ENCODE data around the gene GABRP. TPM values are rescaled to one million over a fixed set of nuclear protein-coding genes. Genes with fewer than 3 reads are reported as not detected.

The GABRP gene
- total RNA-seq, 4 donors from 2014 or later: 0.76 to 1.2 TPM; not detected in 2

GRCh38 chr5:170785416-170785815 lies 1.9 kb downstream of the GABRP start:
- no peak overlapping the region for H3K4me3 ChIP-seq
- H3K4me1 ChIP-seq: no peaks in the 10 kb centered on the region
- H3K27me3 ChIP-seq: no peaks in the 10 kb centered on the region
- no peak overlapping the region for H3K27ac ChIP-seq
- no peak for DNase-seq
- H3K9me3 ChIP-seq: no peaks in the 10 kb centered on the region
- no peaks in the 10 kb centered on the region for H3K36me3 ChIP-seq
- TF ChIP-seq POLR2A (IDR thresholded peaks at IDR 0.05) (no peak), CTCF (IDR thresholded peaks at IDR 0.05) (no peak)

GRCh38 chr5:170787216-170787615 lies 3.7 kb downstream of the GABRP start:
- H3K9me3 ChIP-seq: no peaks in the 10 kb centered on the region
- no peak overlapping the region for H3K4me3 ChIP-seq
- no peaks in the 10 kb centered on the region for H3K4me1 ChIP-seq
- H3K27ac ChIP-seq: no peak overlapping the region
- no peaks in the 10 kb centered on the region for H3K27me3 ChIP-seq
- DNase-seq: no peak
- H3K36me3 ChIP-seq: no peaks in the 10 kb centered on the region
- TF ChIP-seq POLR2A (IDR thresholded peaks at IDR 0.05) (no peak), CTCF (IDR thresholded peaks at IDR 0.05) (no peak)

GRCh38 chr5:170788626-170789304 lies 5.2 kb downstream of the GABRP start:
- DNase-seq: no peak
- Histone ChIP-seq H3K9me3 (no peaks in the 10 kb centered on the region), H3K27ac (no peak overlapping the region), H3K4me3 (no peak overlapping the region), H3K27me3 (no peaks in the 10 kb centered on the region), H3K4me1 (no peaks in the 10 kb centered on the region), H3K36me3 (no peaks in the 10 kb centered on the region)
- no peak for TF ChIP-seq CTCF (IDR thresholded peaks at IDR 0.05)
- TF ChIP-seq POLR2A (IDR thresholded peaks at IDR 0.05): no peak

GRCh38 chr5:170791325-170791954 lies 7.9 kb downstream of the GABRP start:
- Histone ChIP-seq H3K4me3 (no peak overlapping the region), H3K36me3 (no peaks in the 10 kb centered on the region), H3K27ac (no peak overlapping the region), H3K27me3 (no peaks in the 10 kb centered on the region), H3K9me3 (no peaks in the 10 kb centered on the region), H3K4me1 (no peaks in the 10 kb centered on the region)
- peak in 4 of 6 experiments; percentile 41 to 83 (median 76) for TF ChIP-seq CTCF (IDR thresholded peaks at IDR 0.05)
- TF ChIP-seq POLR2A (IDR thresholded peaks at IDR 0.05): no peak
- DNase-seq: peak; percentile 29 to 81 (median 71)

- no peaks in the 10 kb centered on the region for H3K4me1 ChIP-seq
- H3K27me3 ChIP-seq: no peaks in the 10 kb centered on the region
- DNase-seq: no peak
- H3K4me3 ChIP-seq: no peak overlapping the region
- no peak overlapping the region for H3K27ac ChIP-seq
- no peaks in the 10 kb centered on the region for H3K9me3 ChIP-seq
- H3K36me3 ChIP-seq: no peaks in the 10 kb centered on the region
- TF ChIP-seq CTCF (IDR thresholded peaks at IDR 0.05): no peak
- no peak for TF ChIP-seq POLR2A (IDR thresholded peaks at IDR 0.05)
These were observed 9.4 kb downstream of the GABRP start for GRCh38 chr5:170792878-170793277.
